H1 (cell line): Measurements from ENCODE around the gene SPEF2. TPM values are rescaled to one million over a fixed set of nuclear protein-coding genes. Genes with fewer than 3 reads are reported as not detected.

Experiments
- CTCF ChIA-PET: fragments of 300-600 bp; sonication (Branson Sonifier 250); formaldehyde crosslinking; loops from one replicate; lab custom pipeline; 2021; ENCODE audit not compliant: partially characterized antibody; lab: Charles Lee
- POLR2A ChIA-PET: fragments of 300-600 bp; sonication (Branson Sonifier 250); formaldehyde crosslinking; loops from one replicate; lab custom pipeline; 2021; ENCODE audit warnings: inconsistent platforms; ENCODE audit not compliant: partially characterized antibody; lab: Charles Lee
- DNase-seq, 2 experiments: peaks; one replicate each; pipeline versions ENCODE4 v3.0.0 to v3.0.0-alpha.2; 2010 to 2022; ENCODE audit warnings: low spot score in 2 of 2, low read depth in 1 of 2, mixed read lengths in 1 of 2
- FAIRE-seq: peaks from 2 replicates; lab custom pipeline; 2011; peaks lifted over from hg19 to GRCh38; lab: Jason Lieb, UNC
- H2AFZ ChIP-seq: 2 replicates; pipeline ENCODE4 v1.8.1; 2012; ENCODE audit warnings: low read length, inconsistent platforms
- H2AK5ac ChIP-seq: 2 replicates; pipeline ENCODE4 v1.6.1; 2013; ENCODE audit warnings: low read depth, low read length
- H2BK120ac ChIP-seq: replicated peaks from 2 replicates; pipeline ENCODE3; 2013; ENCODE audit warnings: low read depth, low read length, inconsistent platforms
- H2BK12ac ChIP-seq: 2 replicates; pipeline ENCODE4 v1.6.1; 2013; ENCODE audit warnings: low read depth, low read length
- H2BK15ac ChIP-seq: 2 replicates; pipeline ENCODE4 v1.6.1; 2013; ENCODE audit warnings: low read length
- H2BK20ac ChIP-seq: 2 replicates; pipeline ENCODE4 v1.6.1; 2013; ENCODE audit warnings: low read length
- H2BK5ac ChIP-seq: 2 replicates; pipeline ENCODE4 v1.6.1; 2013; ENCODE audit warnings: low read depth, low read length
- H3K14ac ChIP-seq: 2 replicates; pipeline ENCODE4 v1.6.1; 2013; ENCODE audit warnings: inconsistent platforms; ENCODE audit not compliant: insufficient read length
- H3K18ac ChIP-seq: 2 replicates; pipeline ENCODE4 v1.6.1; 2013; ENCODE audit warnings: low read length; ENCODE audit errors: extremely low read depth
- H3K23ac ChIP-seq: 2 replicates; pipeline ENCODE4 v1.6.1; 2013; ENCODE audit warnings: inconsistent platforms; ENCODE audit not compliant: insufficient read length
- H3K23me2 ChIP-seq: 2 replicates; pipeline ENCODE4 v1.6.1; 2013; ENCODE audit warnings: low read depth, low read length
- H3K27ac ChIP-seq: 2 replicates; pipeline ENCODE4 v1.6.1; 2011; ENCODE audit warnings: low read depth, low read length, inconsistent platforms
- H3K27me3 ChIP-seq, 4 experiments: replicated peaks in 1 of 4; 1 replicate in 1 of 4; 2 replicates in 3 of 4; pipeline versions ENCODE4 v1.6.1 to v1.8.1; 2011 to 2013; ENCODE audit warnings: low read length in 3 of 4, mild to moderate bottlenecking in 3 of 4, inconsistent platforms in 2 of 4, mixed read lengths in 2 of 4, moderate library complexity in 1 of 4; ENCODE audit not compliant: control insufficient read depth in 3 of 4, insufficient read depth in 3 of 4; ENCODE audit errors: extremely low read depth in 1 of 4
- H3K36me3 ChIP-seq, 4 experiments: 2 replicates each; pipeline versions ENCODE4 v1.6.1 to v1.8.1; 2011 to 2013; ENCODE audit warnings: mild to moderate bottlenecking in 4 of 4, low read length in 3 of 4, moderate library complexity in 2 of 4, control low read depth in 1 of 4, inconsistent platforms in 1 of 4; ENCODE audit not compliant: insufficient read depth in 4 of 4, control insufficient read depth in 2 of 4
- H3K4ac ChIP-seq: replicated peaks from 2 replicates; pipeline ENCODE3; 2013; ENCODE audit warnings: low read length, low read depth, mixed read lengths, inconsistent platforms; ENCODE audit not compliant: insufficient read length
- H3K4me1 ChIP-seq, 4 experiments: replicated peaks in 1 of 4; 1 replicate in 1 of 4; 2 replicates in 3 of 4; pipeline versions ENCODE4 v1.6.1 to v1.8.1; 2011 to 2013; ENCODE audit warnings: low read length in 3 of 4, inconsistent platforms in 2 of 4, mixed read lengths in 1 of 4; ENCODE audit not compliant: insufficient read depth in 4 of 4, control insufficient read depth in 3 of 4
- H3K4me2 ChIP-seq, 2 experiments: 2 replicates each; pipeline versions ENCODE4 v1.6.1 to v1.8.1; 2011 to 2013; ENCODE audit warnings: low read depth in 2 of 2, low read length in 2 of 2, control low read depth in 1 of 2, inconsistent platforms in 1 of 2, mild to moderate bottlenecking in 1 of 2; ENCODE audit not compliant: insufficient read depth in 1 of 2
- H3K4me3 ChIP-seq, 4 experiments: fragments of 200-600, 300-600 bp in 1 of 4; sonication (generic), shearing (Covaris generic), sonication (Bioruptor Twin) in 1 of 4; 2 replicates each; pipeline versions ENCODE4 v1.5.1 to v1.8.1; 2011 to 2016; ENCODE audit warnings: low read length in 4 of 4, low read depth in 3 of 4, control low read depth in 2 of 4, inconsistent platforms in 2 of 4, mild to moderate bottlenecking in 2 of 4, mixed read lengths in 1 of 4, moderate library complexity in 1 of 4; ENCODE audit not compliant: insufficient read depth in 2 of 4; ENCODE audit errors: extremely low read depth in 1 of 4
- H3K56ac ChIP-seq: replicated peaks from 2 replicates; pipeline ENCODE3; 2013; ENCODE audit warnings: low read depth, mild to moderate bottlenecking, mixed read lengths, low read length, inconsistent platforms; ENCODE audit not compliant: insufficient read length
- H3K79me1 ChIP-seq: 2 replicates; pipeline ENCODE4 v1.6.1; 2013; ENCODE audit warnings: low read depth, low read length, control low read depth
- H3K79me2 ChIP-seq, 2 experiments: 2 replicates each; pipeline versions ENCODE4 v1.6.1 to v1.8.1; 2012 to 2013; ENCODE audit warnings: low read length in 2 of 2, mild to moderate bottlenecking in 2 of 2, inconsistent platforms in 1 of 2; ENCODE audit not compliant: insufficient read depth in 2 of 2, control insufficient read depth in 1 of 2
- H3K9ac ChIP-seq, 4 experiments: replicated peaks in 1 of 4; 1 replicate in 1 of 4; 2 replicates in 3 of 4; pipeline versions ENCODE4 v1.6.1 to v1.8.1; 2011 to 2013; ENCODE audit warnings: low read depth in 3 of 4, low read length in 3 of 4, control low read depth in 2 of 4, mild to moderate bottlenecking in 2 of 4, moderate library complexity in 2 of 4, inconsistent platforms in 1 of 4; ENCODE audit errors: extremely low read depth in 1 of 4
- H3K9me3 ChIP-seq, 2 experiments: 2 replicates each; pipeline versions ENCODE4 v1.6.1 to v1.8.1; 2012 to 2013; ENCODE audit warnings: mild to moderate bottlenecking in 2 of 2, moderate library complexity in 2 of 2, control low read depth in 1 of 2, inconsistent platforms in 1 of 2, low read depth in 1 of 2, low read length in 1 of 2, mixed read lengths in 1 of 2; ENCODE audit not compliant: insufficient read depth in 2 of 2
- H4K20me1 ChIP-seq, 2 experiments: replicated peaks in 1 of 2; 2 replicates each; pipeline versions ENCODE3 to v1.8.1; 2011 to 2013; ENCODE audit warnings: inconsistent platforms in 2 of 2, low read length in 2 of 2, mild to moderate bottlenecking in 1 of 2; ENCODE audit not compliant: insufficient read depth in 2 of 2, control insufficient read depth in 1 of 2
- H4K5ac ChIP-seq: 2 replicates; pipeline ENCODE4 v1.6.1; 2013; ENCODE audit warnings: low read length, low read depth, mixed read lengths, inconsistent platforms; ENCODE audit not compliant: insufficient read length
- H4K8ac ChIP-seq: 2 replicates; pipeline ENCODE4 v1.8.0; 2013; ENCODE audit warnings: mild to moderate bottlenecking, moderate library complexity, low read length, inconsistent platforms; ENCODE audit not compliant: insufficient read depth; ENCODE audit errors: extremely low read depth
- H4K91ac ChIP-seq: replicated peaks from 2 replicates; pipeline ENCODE3; 2013; ENCODE audit warnings: low read length, mixed read lengths, inconsistent platforms; ENCODE audit not compliant: insufficient read length
- CHD2 ChIP-seq: IDR thresholded peaks from 2 replicates; pipeline ENCODE4 v1.6.1; 2012; ENCODE audit warnings: low read length, improper control_type of control experiment
- CREB1 ChIP-seq: IDR thresholded peaks from 2 replicates; pipeline ENCODE4 v1.6.1; 2012; ENCODE audit warnings: inconsistent platforms
- NRF1 ChIP-seq: IDR thresholded peaks from 2 replicates; pipeline ENCODE4 v1.6.1; 2011; ENCODE audit warnings: mild to moderate bottlenecking, low read depth, low read length, improper control_type of control experiment
- YY1 ChIP-seq: IDR thresholded peaks from 2 replicates; pipeline ENCODE4 v1.6.1; 2011; ENCODE audit warnings: low read depth, mild to moderate bottlenecking, low read length
- ZNF274 ChIP-seq: IDR thresholded peaks from 2 replicates; pipeline ENCODE4 v1.7.0; 2012; ENCODE audit warnings: low read length, borderline replicate concordance; ENCODE audit errors: extremely low read depth
- polyA plus RNA-seq, 7 experiments: library from polyadenylated mRNA; depleted of rRNA in 3 of 7; stranded (reverse) in 5 of 7; unstranded in 2 of 7; fragments of >200 nt in 5 of 7; fragments of 200-250 nt in 2 of 7; gene quantifications; 1 replicate in 5 of 7; 2 replicates in 1 of 7; 4 replicates in 1 of 7; pipeline versions ENCODE4 v1.2.1 to v1.2.3, GENCODE V29; 2011 to 2013; ENCODE audit warnings: missing spikeins in 2 of 7, mixed read lengths in 2 of 7
- total RNA-seq: library from RNA; stranded (reverse); fragmentation: NEBNext Ultra II Directional; extraction: Animal tissue kit (Norgen Biotek cat#: 25700); gene quantifications from 2 replicates; pipeline ENCODE4 v1.2.1, GENCODE V29; 2021

SPEF2 gene
- total and polyA plus RNA-seq, 2 of the 8 experiments (the other 6 are each of a cell fraction or from before 2014, with no cell fraction given) = 0.14 to 0.73 TPM

- CTCF ChIA-PET = no interaction called here
- H4K91ac ChIP-seq = no peak overlapping the region
- no peak overlapping the region for H3K4ac ChIP-seq
- H4K5ac ChIP-seq = no peak overlapping the region
- H3K4me3 ChIP-seq = no peak overlapping the region
- no peaks in the 10 kb centered on the region; a peak in 1 of 8 replicates for H3K36me3 ChIP-seq
- no peak overlapping the region for H3K14ac ChIP-seq
- H3K79me1 ChIP-seq = no peaks in the 10 kb centered on the region
- no peak overlapping the region for H3K9ac ChIP-seq
- peaks cover 26 to 33% of the 10 kb centered on the region in 2 experiments for H3K9me3 ChIP-seq
- no peaks in the 10 kb centered on the region for H3K79me2 ChIP-seq
- no peak overlapping the region for H2BK20ac ChIP-seq
- H3K4me1 ChIP-seq = no peaks in the 10 kb centered on the region
- H3K27ac ChIP-seq = no peak overlapping the region
- no peak overlapping the region for H3K56ac ChIP-seq
- no peak overlapping the region for H3K23ac ChIP-seq
- H4K8ac ChIP-seq = no peak overlapping the region
- no peak overlapping the region for H2BK5ac ChIP-seq
- H3K4me2 ChIP-seq = no peak overlapping the region
- no peak overlapping the region for H3K18ac ChIP-seq
- no peak overlapping the region for H2BK12ac ChIP-seq
- no peak for FAIRE-seq
- no peak overlapping the region for H2AFZ ChIP-seq
- POLR2A ChIA-PET = no interaction called here
- no peaks in the 10 kb centered on the region for H3K27me3 ChIP-seq
- no peaks in the 10 kb centered on the region for H4K20me1 ChIP-seq
- H2BK15ac ChIP-seq = no peak overlapping the region
- no peak overlapping the region for H2BK120ac ChIP-seq
- no peak for DNase-seq
- no peak overlapping the region for H2AK5ac ChIP-seq
- H3K23me2 ChIP-seq = no peaks in the 10 kb centered on the region
- TF ChIP-seq CREB1 = no peak
- TF ChIP-seq CHD2 = no peak
- no peak for TF ChIP-seq NRF1
- no peak for TF ChIP-seq YY1
- TF ChIP-seq ZNF274 = no peak
Observed at GRCh38 chr5:35847491-35847890, 229.8 kb downstream of the SPEF2 start.
